Panc1 (cell line): Measurements from ENCODE around the gene CCDC34. TPM values are rescaled to one million over a fixed set of nuclear protein-coding genes. Genes with fewer than 3 reads are reported as not detected.
A peak's percentile ranks its signal among the peaks of the same experiment; 100 is the strongest.

Source experiments
- ATAC-seq: fragments of 200-7000 bp; cut with Tn5 transposase; 2 replicates; pipeline ENCODE4 v1.9.1; 2020; ENCODE audit warnings: mild to moderate bottlenecking, moderate library complexity
- BruUV-seq: library from RNA; stranded (reverse); fragments of 400-500 nt; replicated peaks from 2 replicates; lab custom pipeline; 2021; lab: Mats Ljungman, UMichigan
- CTCF ChIA-PET: fragments of 300-600 bp; sonication (Branson Sonifier 250); formaldehyde crosslinking; loops from one replicate; lab custom pipeline; 2022; ENCODE audit warnings: antibody characterized with exemption; lab: Charles Lee
- POLR2A ChIA-PET: fragments of 300-600 bp; sonication (Branson Sonifier 250); formaldehyde crosslinking; loops from one replicate; lab custom pipeline; 2022; ENCODE audit warnings: antibody characterized with exemption; lab: Charles Lee
- DNase-seq: peaks from one replicate; pipeline ENCODE4 v3.0.0-alpha.2; 2010; ENCODE audit warnings: low read depth, low spot score
- H3K27ac ChIP-seq: 2 replicates; pipeline ENCODE4 v1.5.1; 2011; ENCODE audit warnings: mild to moderate bottlenecking, low read length, inconsistent platforms
- H3K27me3 ChIP-seq: fragments of 200-500 bp; sonication (Bioruptor generic); 2 replicates; pipeline ENCODE4 v1.6.0; 2014; ENCODE audit warnings: low read length, inconsistent platforms; ENCODE audit not compliant: control insufficient read depth, insufficient read depth
- H3K36me3 ChIP-seq: fragments of 200-500 bp; sonication (Bioruptor generic); 2 replicates; pipeline ENCODE4 v1.5.1; 2014; ENCODE audit warnings: inconsistent platforms, mild to moderate bottlenecking, low read length, moderate library complexity; ENCODE audit not compliant: control insufficient read depth, insufficient read depth
- H3K4me1 ChIP-seq: 2 replicates; pipeline ENCODE4 v1.5.1; 2011; ENCODE audit warnings: inconsistent platforms, mild to moderate bottlenecking, low read length, moderate library complexity; ENCODE audit not compliant: control insufficient read depth, insufficient read depth
- H3K4me3 ChIP-seq, 2 experiments: 2 replicates each; pipeline ENCODE4 v1.5.1; 2011 to 2012; ENCODE audit warnings: low read depth in 2 of 2, low read length in 2 of 2, mild to moderate bottlenecking in 2 of 2, inconsistent platforms in 1 of 2, moderate library complexity in 1 of 2
- H3K9me3 ChIP-seq: fragments of 200-500 bp; sonication (Bioruptor generic); 2 replicates; pipeline ENCODE4 v1.5.1; 2014; ENCODE audit warnings: low read depth, mild to moderate bottlenecking, inconsistent platforms, low read length, moderate library complexity; ENCODE audit not compliant: control insufficient read depth, insufficient read depth
- POLR2AphosphoS5 ChIP-seq: IDR thresholded peaks from 2 replicates; pipeline ENCODE4 v1.6.1; 2012; ENCODE audit warnings: mild to moderate bottlenecking, low read depth, low read length, moderate library complexity
- SIN3A ChIP-seq: IDR thresholded peaks from 2 replicates; pipeline ENCODE4 v1.6.1; 2012; ENCODE audit warnings: low read depth, mild to moderate bottlenecking, low read length, moderate library complexity, borderline replicate concordance; ENCODE audit not compliant: insufficient read depth
- TCF7L2 ChIP-seq: IDR thresholded peaks from 2 replicates; pipeline ENCODE4 v1.6.1; 2011; ENCODE audit warnings: mild to moderate bottlenecking, low read depth, low read length, inconsistent platforms
- in situ Hi-C: cut with HindIII; loops from 2 replicates; pipeline ENCODE4 v1.10.0; 2016; ENCODE audit warnings: low sequenced_read_pairs, low pct_unique_long_range_greater_than_20kb
- intact Hi-C: fragments of 100-400 bp; cut with micrococcal nuclease; formaldehyde crosslinking; loops from one replicate; pipeline ENCODE4 v1.10.0; 2022; ENCODE audit not compliant: unreplicated experiment
- total RNA-seq: library from RNA; stranded (reverse); gene quantifications from one replicate; pipeline ENCODE4 v1.2.1, GENCODE V29; 2021; ENCODE audit not compliant: unreplicated experiment
- TF ChIP-seq, protein P1 (sequence below), 2 experiments: IDR thresholded peaks; 2 replicates each; pipeline ENCODE4 v1.6.1; 2011 to 2012; ENCODE audit warnings: low read depth in 2 of 2, control low read depth in 1 of 2, low read length in 1 of 2, mild to moderate bottlenecking in 1 of 2, moderate library complexity in 1 of 2; ENCODE audit not compliant: insufficient read depth in 1 of 2
- TF ChIP-seq, protein P2 (sequence below): fragments of 450-650 bp; IDR thresholded peaks from 2 replicates; pipeline ENCODE4 v1.5.1; 2017; ENCODE audit warnings: mild to moderate bottlenecking

The CCDC34 gene
- total RNA-seq, 1 experiment from 2014 or later = 28.3 TPM

DNA sequence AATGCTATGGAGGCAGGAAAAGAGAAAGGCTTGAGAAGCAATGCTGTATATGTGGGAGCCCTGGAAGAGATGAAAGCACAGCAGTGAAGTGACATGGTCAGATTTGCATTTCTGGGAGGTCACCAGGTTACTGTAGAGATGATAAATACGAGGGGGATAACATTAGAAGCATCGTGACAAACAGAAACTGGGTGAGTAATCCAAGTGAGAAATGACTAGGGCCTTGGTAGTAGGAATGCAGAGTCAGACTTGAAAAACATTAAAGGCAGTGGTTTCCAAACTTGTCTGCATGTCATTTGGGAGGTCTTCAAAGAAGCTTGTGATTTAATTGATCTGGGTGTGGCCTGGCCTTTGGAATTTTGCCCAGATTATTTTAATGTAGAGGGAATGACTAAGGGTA is 43.9 kb downstream of the CCDC34 start:
- ATAC-seq = no peak
- in situ Hi-C loops = no loop called here

DNA sequence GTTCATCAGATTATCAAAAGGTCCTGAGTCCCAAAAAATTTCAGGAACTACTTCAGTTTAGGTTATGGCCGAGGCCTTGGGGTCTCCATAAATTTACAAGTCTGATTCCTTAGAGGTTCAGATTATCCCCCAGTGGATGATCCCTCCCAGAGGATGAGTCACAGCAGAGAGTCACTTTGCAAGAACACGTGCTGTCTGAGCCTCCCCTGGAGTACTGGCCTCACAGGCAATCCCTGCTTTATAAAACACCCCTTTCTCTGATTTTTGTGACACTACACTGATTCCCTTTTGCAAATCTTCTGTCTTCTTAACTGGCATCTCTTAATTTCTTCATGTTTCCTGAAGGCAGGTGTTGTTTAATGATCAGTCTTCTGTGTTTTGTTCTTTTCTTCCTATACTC is 45.3 kb downstream of the CCDC34 start:
- DNase-seq (no peak), ATAC-seq (no peak)
- Histone ChIP-seq H3K27me3 (no peaks in the 10 kb centered on the region), H3K4me3 (no peak overlapping the region), H3K27ac (no peak overlapping the region), H3K4me1 (no peaks in the 10 kb centered on the region), H3K9me3 (no peaks in the 10 kb centered on the region), H3K36me3 (no peaks in the 10 kb centered on the region)
- TF ChIP-seq POLR2AphosphoS5 (no peak), TCF7L2 (no peak), SIN3A (no peak)
- TF ChIP-seq, protein P1, sequence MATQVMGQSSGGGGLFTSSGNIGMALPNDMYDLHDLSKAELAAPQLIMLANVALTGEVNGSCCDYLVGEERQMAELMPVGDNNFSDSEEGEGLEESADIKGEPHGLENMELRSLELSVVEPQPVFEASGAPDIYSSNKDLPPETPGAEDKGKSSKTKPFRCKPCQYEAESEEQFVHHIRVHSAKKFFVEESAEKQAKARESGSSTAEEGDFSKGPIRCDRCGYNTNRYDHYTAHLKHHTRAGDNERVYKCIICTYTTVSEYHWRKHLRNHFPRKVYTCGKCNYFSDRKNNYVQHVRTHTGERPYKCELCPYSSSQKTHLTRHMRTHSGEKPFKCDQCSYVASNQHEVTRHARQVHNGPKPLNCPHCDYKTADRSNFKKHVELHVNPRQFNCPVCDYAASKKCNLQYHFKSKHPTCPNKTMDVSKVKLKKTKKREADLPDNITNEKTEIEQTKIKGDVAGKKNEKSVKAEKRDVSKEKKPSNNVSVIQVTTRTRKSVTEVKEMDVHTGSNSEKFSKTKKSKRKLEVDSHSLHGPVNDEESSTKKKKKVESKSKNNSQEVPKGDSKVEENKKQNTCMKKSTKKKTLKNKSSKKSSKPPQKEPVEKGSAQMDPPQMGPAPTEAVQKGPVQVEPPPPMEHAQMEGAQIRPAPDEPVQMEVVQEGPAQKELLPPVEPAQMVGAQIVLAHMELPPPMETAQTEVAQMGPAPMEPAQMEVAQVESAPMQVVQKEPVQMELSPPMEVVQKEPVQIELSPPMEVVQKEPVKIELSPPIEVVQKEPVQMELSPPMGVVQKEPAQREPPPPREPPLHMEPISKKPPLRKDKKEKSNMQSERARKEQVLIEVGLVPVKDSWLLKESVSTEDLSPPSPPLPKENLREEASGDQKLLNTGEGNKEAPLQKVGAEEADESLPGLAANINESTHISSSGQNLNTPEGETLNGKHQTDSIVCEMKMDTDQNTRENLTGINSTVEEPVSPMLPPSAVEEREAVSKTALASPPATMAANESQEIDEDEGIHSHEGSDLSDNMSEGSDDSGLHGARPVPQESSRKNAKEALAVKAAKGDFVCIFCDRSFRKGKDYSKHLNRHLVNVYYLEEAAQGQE (IDR thresholded peaks at IDR 0.05; ENCODE audit: insufficient read depth in 1 of 2, low read depth in 2 of 2, low read length in 1 of 2) = no peak
- TF ChIP-seq, protein P2, sequence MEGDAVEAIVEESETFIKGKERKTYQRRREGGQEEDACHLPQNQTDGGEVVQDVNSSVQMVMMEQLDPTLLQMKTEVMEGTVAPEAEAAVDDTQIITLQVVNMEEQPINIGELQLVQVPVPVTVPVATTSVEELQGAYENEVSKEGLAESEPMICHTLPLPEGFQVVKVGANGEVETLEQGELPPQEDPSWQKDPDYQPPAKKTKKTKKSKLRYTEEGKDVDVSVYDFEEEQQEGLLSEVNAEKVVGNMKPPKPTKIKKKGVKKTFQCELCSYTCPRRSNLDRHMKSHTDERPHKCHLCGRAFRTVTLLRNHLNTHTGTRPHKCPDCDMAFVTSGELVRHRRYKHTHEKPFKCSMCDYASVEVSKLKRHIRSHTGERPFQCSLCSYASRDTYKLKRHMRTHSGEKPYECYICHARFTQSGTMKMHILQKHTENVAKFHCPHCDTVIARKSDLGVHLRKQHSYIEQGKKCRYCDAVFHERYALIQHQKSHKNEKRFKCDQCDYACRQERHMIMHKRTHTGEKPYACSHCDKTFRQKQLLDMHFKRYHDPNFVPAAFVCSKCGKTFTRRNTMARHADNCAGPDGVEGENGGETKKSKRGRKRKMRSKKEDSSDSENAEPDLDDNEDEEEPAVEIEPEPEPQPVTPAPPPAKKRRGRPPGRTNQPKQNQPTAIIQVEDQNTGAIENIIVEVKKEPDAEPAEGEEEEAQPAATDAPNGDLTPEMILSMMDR = no peak
- in situ Hi-C loops = no loop called here
- no TSS peak for BruUV-seq
- intact Hi-C loops = no loop called here
- ChIA-PET POLR2A (no interaction called here), CTCF (no interaction called here)

More for the DNA sequence above, 43.9 kb downstream of the CCDC34 start:
- Histone ChIP-seq H3K4me1 (no peaks in the 10 kb centered on the region), H3K4me3 (no peak overlapping the region), H3K36me3 (no peaks in the 10 kb centered on the region), H3K9me3 (no peaks in the 10 kb centered on the region), H3K27me3 (no peaks in the 10 kb centered on the region), H3K27ac (peak overlapping the region; percentile 34; the same call in 1 of the 2 replicates)
- TF ChIP-seq, protein P2 = no peak
- TF ChIP-seq TCF7L2 = no peak
- intact Hi-C loops = no loop called here
- ChIA-PET CTCF (no interaction called here), POLR2A (no interaction called here)
- no TSS peak for BruUV-seq
- DNase-seq = no peak

DNA sequence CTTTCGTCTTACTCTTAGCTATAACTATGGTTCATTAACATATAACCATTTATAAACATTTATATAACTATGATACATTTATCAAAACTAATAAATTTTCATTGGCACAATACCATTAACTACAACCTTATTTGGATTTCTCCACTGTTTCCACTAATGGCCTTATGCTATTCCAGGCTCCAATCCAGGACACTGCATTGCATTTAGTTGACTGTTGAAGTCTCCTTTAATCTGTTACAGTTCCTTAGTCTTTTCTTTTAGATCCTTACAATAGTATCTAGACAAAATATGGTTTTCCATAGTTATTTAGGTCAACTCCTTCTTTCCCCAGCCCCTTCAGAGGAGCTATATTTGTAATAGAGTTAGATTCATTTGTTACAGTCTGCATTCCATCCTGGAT is 47.2 kb downstream of the CCDC34 start:
- Histone ChIP-seq H3K36me3 (no peaks in the 10 kb centered on the region), H3K27me3 (no peaks in the 10 kb centered on the region), H3K27ac (no peak overlapping the region), H3K9me3 (no peaks in the 10 kb centered on the region), H3K4me1 (no peaks in the 10 kb centered on the region), H3K4me3 (no peak overlapping the region)
- in situ Hi-C loops (no loop called here), intact Hi-C loops (no loop called here)
- ATAC-seq (no peak), DNase-seq (no peak)
- TF ChIP-seq, protein P1 (IDR thresholded peaks at IDR 0.05; ENCODE audit: insufficient read depth in 1 of 2, low read depth in 2 of 2, low read length in 1 of 2) = no peak
- TF ChIP-seq, protein P2 = no peak
- TF ChIP-seq SIN3A (no peak), POLR2AphosphoS5 (no peak), TCF7L2 (no peak)
- BruUV-seq = no TSS peak
- CTCF ChIA-PET = no interaction called here
- POLR2A ChIA-PET = no interaction called here
